ENCODE measurements around the gene FNIP2. TPM values are rescaled to one million over a fixed set of nuclear protein-coding genes. Genes with fewer than 3 reads are reported as not detected.

The FNIP2 gene
- total RNA-seq, 2 experiments from 2014 or later = 0.09 to 1.0 TPM

DNA sequence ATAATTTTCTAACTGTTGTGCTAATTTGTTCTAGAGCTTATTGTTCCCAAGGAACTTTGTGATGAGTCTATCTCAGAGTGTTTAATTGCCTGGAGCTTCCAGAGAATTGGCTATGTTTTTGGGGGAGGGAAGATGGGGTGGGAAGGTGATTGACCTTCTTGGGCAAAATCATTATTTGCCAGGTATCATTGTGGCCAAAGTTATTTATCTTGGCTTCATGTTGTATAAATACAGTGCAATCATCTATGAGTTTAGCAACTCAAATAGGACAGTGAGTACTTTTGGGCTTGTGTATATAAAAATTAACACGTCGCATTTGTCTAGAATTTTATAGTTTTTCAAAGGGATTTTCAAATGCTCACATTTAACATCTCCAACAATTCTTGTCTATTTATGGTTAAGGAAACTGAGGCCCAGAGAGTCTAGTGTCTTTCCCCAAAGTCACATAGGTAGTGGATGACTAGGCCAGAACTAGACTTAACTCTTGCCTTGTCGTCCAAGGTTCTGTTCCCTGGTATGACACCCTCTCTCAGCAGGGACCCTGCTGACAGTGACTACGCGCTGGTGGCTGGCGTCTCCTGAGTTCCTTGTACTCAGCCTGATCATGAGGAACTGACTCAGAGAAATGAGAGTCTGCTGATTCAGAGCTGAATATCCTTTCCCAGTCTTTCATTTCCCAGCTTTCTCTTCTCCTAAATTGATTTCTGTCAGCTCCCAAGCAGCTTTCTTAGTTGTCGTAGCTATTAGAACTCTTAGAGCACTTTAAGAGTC is 27.7 kb downstream of the FNIP2 start:
- ChIA-PET CTCF (ENCODE audit: unreplicated experiment) (no interaction called here), POLR2A (no interaction called here)
- no TSS peak for BruUV-seq (replicated peaks)
- no peak overlapping the region for H2AFZ ChIP-seq (ENCODE audit: low read length)
- intact Hi-C loops (cut with micrococcal nuclease; ENCODE audit: unreplicated experiment) = no loop called here
- H3K9me2 ChIP-seq (ENCODE audit: insufficient read depth, low read length) = no peaks in the 10 kb centered on the region
- H3K4me3 ChIP-seq (ENCODE audit: low read depth, low read length, poor library complexity, severe bottlenecking) = no peak overlapping the region
- no peaks in the 10 kb centered on the region for H4K20me1 ChIP-seq (ENCODE audit: insufficient read depth, low read length)
- no peak overlapping the region for H3K27ac ChIP-seq (ENCODE audit: low read depth, low read length, poor library complexity, severe bottlenecking)
- no peaks in the 10 kb centered on the region for H3K9me3 ChIP-seq (ENCODE audit: low read length)
- DNase-seq (ENCODE audit: low spot score) = no peak
- H3K4me2 ChIP-seq (ENCODE audit: low read length) = no peak overlapping the region
- TF ChIP-seq CTCF (conservative IDR thresholded peaks at IDR 0.05; ENCODE audit: low read length) (no peak), EZH2phosphoT487 (IDR thresholded peaks at IDR 0.05; ENCODE audit: borderline replicate concordance, low read depth, low read length) (no peak)
- H3K36me3 ChIP-seq (ENCODE audit: insufficient read depth, low read length) = no peaks in the 10 kb centered on the region
- no peaks in the 10 kb centered on the region for H3K79me2 ChIP-seq (ENCODE audit: insufficient read depth, low read depth, low read length)
- no peaks in the 10 kb centered on the region for H3K4me1 ChIP-seq (ENCODE audit: insufficient read depth, low read length, poor library complexity, severe bottlenecking)

GRCh38 chr4:158798062-158798461 is 29.2 kb downstream of the FNIP2 start:
- DNase-seq (ENCODE audit: low spot score) = no peak
- ChIA-PET POLR2A (interaction anchor here (0.5 kb wide), 1 partner anchor 141 kb away, joined by 3 read pairs; no protein-coding TSS in a partner anchor), CTCF (ENCODE audit: unreplicated experiment) (no interaction called here)
- H2AFZ ChIP-seq (ENCODE audit: low read length) = no peak overlapping the region
- BruUV-seq (replicated peaks) = no TSS peak
- no peaks in the 10 kb centered on the region for H4K20me1 ChIP-seq (ENCODE audit: insufficient read depth, low read length)
- no peaks in the 10 kb centered on the region for H3K36me3 ChIP-seq (ENCODE audit: insufficient read depth, low read length)
- H3K79me2 ChIP-seq (ENCODE audit: insufficient read depth, low read depth, low read length) = no peaks in the 10 kb centered on the region
- no peak overlapping the region for H3K27ac ChIP-seq (ENCODE audit: low read depth, low read length, poor library complexity, severe bottlenecking)
- TF ChIP-seq CTCF (conservative IDR thresholded peaks at IDR 0.05; ENCODE audit: low read length) (no peak), EZH2phosphoT487 (IDR thresholded peaks at IDR 0.05; ENCODE audit: borderline replicate concordance, low read depth, low read length) (no peak)
- H3K4me1 ChIP-seq (ENCODE audit: insufficient read depth, low read length, poor library complexity, severe bottlenecking) = no peaks in the 10 kb centered on the region
- intact Hi-C loops (cut with micrococcal nuclease; ENCODE audit: unreplicated experiment) = no loop called here
- H3K4me3 ChIP-seq (ENCODE audit: low read depth, low read length, poor library complexity, severe bottlenecking) = no peak overlapping the region
- H3K9me3 ChIP-seq (ENCODE audit: low read length) = no peaks in the 10 kb centered on the region
- no peaks in the 10 kb centered on the region for H3K9me2 ChIP-seq (ENCODE audit: insufficient read depth, low read length)
- no peak overlapping the region for H3K4me2 ChIP-seq (ENCODE audit: low read length)

Data from OCI-LY7 (cell line).